NCI-H128 (cell line): ENCODE data around the gene IQGAP2.
"Not testable (repeated sequence)": the region's sequence is repeated elsewhere in the genome, so short reads cannot be mapped to it uniquely, and the experiment has no call there.

Experiments
- DNase-seq: peaks from one replicate; lab custom pipeline; 2025; ENCODE audit not compliant: unreplicated experiment; lab: John Stamatoyannopoulos, UW

Gene IQGAP2

GRCh38 chr5:76735762-76736545 lies 332.9 kb downstream of the IQGAP2 start:
- no peak for DNase-seq

GRCh38 chr5:76736679-76737556 lies 333.8 kb downstream of the IQGAP2 start:
- DNase-seq = no peak

- DNase-seq = no peak
These were observed 334.8 kb downstream of the IQGAP2 start for GRCh38 chr5:76737846-76738245.

- DNase-seq = not testable (repeated sequence)
These were observed 338.4 kb downstream of the IQGAP2 start for GRCh38 chr5:76741506-76741905.

- DNase-seq = no peak
These were observed 339.5 kb downstream of the IQGAP2 start for GRCh38 chr5:76742583-76742982.

- no peak for DNase-seq
These were observed 341.5 kb downstream of the IQGAP2 start for GRCh38 chr5:76744632-76745031.

GRCh38 chr5:76745670-76746069 lies 342.6 kb downstream of the IQGAP2 start:
- no peak for DNase-seq

- no peak for DNase-seq
These were observed 343.6 kb downstream of the IQGAP2 start for GRCh38 chr5:76746677-76747076.

GRCh38 chr5:76747706-76748105 lies 344.6 kb downstream of the IQGAP2 start:
- no peak for DNase-seq

GRCh38 chr5:76751291-76751690 lies 348.2 kb downstream of the IQGAP2 start:
- DNase-seq = no peak

- DNase-seq = no peak
These were observed 351.6 kb downstream of the IQGAP2 start for GRCh38 chr5:76754668-76755078.

- DNase-seq = no peak
These were observed 352.9 kb downstream of the IQGAP2 start for GRCh38 chr5:76755779-76756637.

- no peak for DNase-seq
These were observed 354.0 kb downstream of the IQGAP2 start for GRCh38 chr5:76757049-76757448.
